GM18502 (cell line): Measurements from ENCODE around the gene ZNF880.
A peak's percentile ranks its signal among the peaks of the same experiment; 100 is the strongest.
"Not testable (repeated sequence)": the region's sequence is repeated elsewhere in the genome, so short reads cannot be mapped to it uniquely, and the experiment has no call there.

Experiments used
- ATAC-seq: cut with Tn5 transposase; IDR thresholded peaks from one replicate; pipeline ENCODE4 v1.9.1; 2021; ENCODE audit warnings: mild to moderate bottlenecking; ENCODE audit not compliant: unreplicated experiment, poor library complexity

ZNF880 gene

GRCh38 chr19:52369559-52370340 is at the start of gene ZNF880:
TSS of gene ZNF880 (plus strand) at chr19:52369923. CDS start at chr19:52369966, 43 bp downstream.
- no peak for ATAC-seq

- no peak for ATAC-seq
These were observed 47.3 kb upstream of the ZNF880 start for GRCh38 chr19:52322429-52322828.

GRCh38 chr19:52331757-52332156 is 38.0 kb upstream of the ZNF880 start:
- no peak for ATAC-seq

GRCh38 chr19:52335768-52336116 is 34.0 kb upstream of the ZNF880 start:
- no peak for ATAC-seq

- peak; percentile 75 for ATAC-seq
These were observed 33.5 kb upstream of the ZNF880 start, which contains the start of gene ZNF610 for GRCh38 chr19:52336117-52336790. TSS of gene ZNF610 (plus strand) at chr19:52336243. CDS start at chr19:52349173, 12,930 bp downstream.

- no peak for ATAC-seq
These were observed 32.8 kb upstream of the ZNF880 start for GRCh38 chr19:52336791-52337381.

- ATAC-seq: not testable (repeated sequence)
These were observed 30.7 kb upstream of the ZNF880 start for GRCh38 chr19:52339022-52339421.

GRCh38 chr19:52343548-52343947 is 26.2 kb upstream of the ZNF880 start:
- no peak for ATAC-seq

- ATAC-seq: no peak
These were observed 24.6 kb upstream of the ZNF880 start for GRCh38 chr19:52345162-52345561.

- no peak for ATAC-seq
These were observed 18.2 kb upstream of the ZNF880 start for GRCh38 chr19:52351512-52351911.

- no peak for ATAC-seq
These were observed 3.3 kb upstream of the ZNF880 start for GRCh38 chr19:52366414-52366824.

GRCh38 chr19:52370341-52370710 is 603 bp downstream of the ZNF880 start:
- no peak for ATAC-seq

- ATAC-seq: no peak
These were observed 21.4 kb downstream of the ZNF880 start for GRCh38 chr19:52391135-52391534.

GRCh38 chr19:52397310-52398080 is 27.8 kb downstream of the ZNF880 start, which contains the start of gene ZNF528:
TSS of gene ZNF528 (plus strand) at chr19:52397849. CDS start at chr19:52402014, 4,165 bp downstream.
- ATAC-seq: no peak

GRCh38 chr19:52398081-52398441 is 28.3 kb downstream of the ZNF880 start:
- ATAC-seq: no peak

GRCh38 chr19:52410276-52410675 is 40.6 kb downstream of the ZNF880 start:
- no peak for ATAC-seq

GRCh38 chr19:52415711-52416110 is 46.0 kb downstream of the ZNF880 start:
- ATAC-seq: no peak

- no peak for ATAC-seq
These were observed 59.2 kb downstream of the ZNF880 start, which contains the start of gene ZNF534 for GRCh38 chr19:52428937-52429336. TSS of gene ZNF534 (plus strand) at chr19:52429148. CDS start at chr19:52431475, 2,327 bp downstream.
